Stimulated activated CD4-positive, alpha-beta T cell treated with anti-CD3 and anti-CD28 coated beads, Interleukin-2, amount 100 ng/mL, for 4 hours (primary cell): Measurements from ENCODE around the gene MAVS.
"Not testable (repeated sequence)": the region's sequence is repeated elsewhere in the genome, so short reads cannot be mapped to it uniquely, and the experiment has no call there.

Experiments used
- DNase-seq: peaks from one replicate; pipeline ENCODE4 v3.0.0-alpha.2; 2020; ENCODE audit warnings: low read depth

Gene MAVS

GRCh38 chr20:3854462-3854871 is 7.8 kb downstream of the MAVS start:
- DNase-seq = no peak

GRCh38 chr20:3857405-3857804 is 10.8 kb downstream of the MAVS start:
- no peak for DNase-seq

GRCh38 chr20:3858689-3859088 is 12.1 kb downstream of the MAVS start:
- no peak for DNase-seq

GRCh38 chr20:3861191-3861590 is 14.6 kb downstream of the MAVS start:
- DNase-seq = no peak

GRCh38 chr20:3862333-3862732 is 15.7 kb downstream of the MAVS start:
- DNase-seq = no peak

- DNase-seq = no peak
Measured at GRCh38 chr20:3863317-3863716, 16.7 kb downstream of the MAVS start.

- DNase-seq = no peak
Measured at GRCh38 chr20:3864518-3864917, 17.9 kb downstream of the MAVS start.

- DNase-seq = no peak
Measured at GRCh38 chr20:3865152-3865886, 18.7 kb downstream of the MAVS start.

GRCh38 chr20:3865887-3866407 is 19.3 kb downstream of the MAVS start:
- no peak for DNase-seq

- DNase-seq = no peak
Measured at GRCh38 chr20:3866464-3866863, 19.8 kb downstream of the MAVS start.

GRCh38 chr20:3867802-3868201 is 21.2 kb downstream of the MAVS start:
- no peak for DNase-seq

- DNase-seq = no peak
Measured at GRCh38 chr20:3869839-3870634, 23.4 kb downstream of the MAVS start.

- no peak for DNase-seq
Measured at GRCh38 chr20:3871550-3872265, 25.1 kb downstream of the MAVS start.

GRCh38 chr20:3873507-3873906 is 26.9 kb downstream of the MAVS start:
- no peak for DNase-seq

GRCh38 chr20:3874194-3874844 is 27.7 kb downstream of the MAVS start:
- DNase-seq = no peak

- no peak for DNase-seq
Measured at GRCh38 chr20:3875378-3875974, 28.8 kb downstream of the MAVS start.

- DNase-seq = no peak
Measured at GRCh38 chr20:3876000-3876399, 29.4 kb downstream of the MAVS start.

GRCh38 chr20:3876676-3877075 is 30.0 kb downstream of the MAVS start:
- DNase-seq = no peak

GRCh38 chr20:3878921-3879274 is 32.3 kb downstream of the MAVS start:
- not testable (repeated sequence) for DNase-seq

- DNase-seq = no peak
Measured at GRCh38 chr20:3885715-3886114, 39.1 kb downstream of the MAVS start.

GRCh38 chr20:3887876-3888620 is 41.4 kb downstream of the MAVS start:
- no peak for DNase-seq
